Left kidney (tissue), 2 donors: ENCODE data around the gene IBA57. TPM values are rescaled to one million over a fixed set of nuclear protein-coding genes. Genes with fewer than 3 reads are reported as not detected.
"Not testable (repeated sequence)": the region's sequence is repeated elsewhere in the genome, so short reads cannot be mapped to it uniquely, and the experiment has no call there.

Experiments
- DNase-seq: peaks from one replicate; pipeline ENCODE4 v3.0.0-alpha.2; 2013
- polyA plus RNA-seq: library from polyadenylated mRNA; unstranded; fragments of 120-200 nt; gene quantifications from one replicate; pipeline ENCODE4 v1.2.1, GENCODE V29; 2013; ENCODE audit not compliant: insufficient read length

The IBA57 gene
- polyA plus RNA-seq, 1 donor = 5.8 TPM

- no peak for DNase-seq
Observed at GRCh38 chr1:228212415-228212965, 46.9 kb downstream of the IBA57 start.

- peak; percentile 84 for DNase-seq
Observed at GRCh38 chr1:228212966-228213844, 47.6 kb downstream of the IBA57 start.

GRCh38 chr1:228213917-228214808 lies 48.6 kb downstream of the IBA57 start:
- no peak for DNase-seq

DNA sequence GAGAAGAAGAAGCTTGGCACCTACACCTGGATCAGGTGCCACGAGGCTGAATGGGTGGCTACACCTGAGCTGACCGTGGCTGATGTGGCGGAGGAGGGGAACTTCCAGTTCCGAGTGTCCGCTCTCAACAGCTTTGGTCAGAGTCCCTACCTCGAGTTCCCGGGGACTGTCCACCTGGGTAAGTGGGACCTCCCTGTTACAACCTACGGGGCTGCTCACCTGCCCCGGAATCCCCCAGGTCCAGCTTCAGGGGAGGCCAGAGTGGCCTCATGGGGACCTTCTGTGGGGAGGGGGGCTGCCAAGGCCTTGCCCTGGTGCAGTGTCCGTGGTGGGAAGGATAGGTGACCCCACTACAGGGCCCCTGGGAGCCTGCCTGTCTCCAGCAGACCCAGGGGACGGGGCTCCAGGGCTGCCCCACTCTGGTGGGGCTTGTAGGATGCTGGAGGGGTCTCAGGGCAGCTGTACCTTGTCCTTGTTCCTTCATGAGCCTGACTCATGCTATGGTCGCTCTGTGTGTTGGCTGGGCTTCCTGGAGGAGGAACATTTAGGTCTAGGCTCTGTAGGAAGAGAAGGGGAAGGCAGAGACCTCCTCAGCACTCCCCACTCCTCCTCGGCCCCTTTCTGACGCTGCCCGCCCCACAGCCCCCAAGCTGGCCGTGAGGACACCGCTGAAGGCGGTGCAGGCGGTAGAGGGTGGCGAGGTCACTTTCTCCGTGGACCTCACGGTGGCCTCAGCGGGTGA lies 49.5 kb downstream of the IBA57 start:
- no peak for DNase-seq

- no peak for DNase-seq
Observed at GRCh38 chr1:228215663-228216116, 50.1 kb downstream of the IBA57 start.

- no peak for DNase-seq
Observed at GRCh38 chr1:228216371-228217320, 51.0 kb downstream of the IBA57 start.

- no peak for DNase-seq
Observed at GRCh38 chr1:228217551-228218344, 52.1 kb downstream of the IBA57 start.

DNA sequence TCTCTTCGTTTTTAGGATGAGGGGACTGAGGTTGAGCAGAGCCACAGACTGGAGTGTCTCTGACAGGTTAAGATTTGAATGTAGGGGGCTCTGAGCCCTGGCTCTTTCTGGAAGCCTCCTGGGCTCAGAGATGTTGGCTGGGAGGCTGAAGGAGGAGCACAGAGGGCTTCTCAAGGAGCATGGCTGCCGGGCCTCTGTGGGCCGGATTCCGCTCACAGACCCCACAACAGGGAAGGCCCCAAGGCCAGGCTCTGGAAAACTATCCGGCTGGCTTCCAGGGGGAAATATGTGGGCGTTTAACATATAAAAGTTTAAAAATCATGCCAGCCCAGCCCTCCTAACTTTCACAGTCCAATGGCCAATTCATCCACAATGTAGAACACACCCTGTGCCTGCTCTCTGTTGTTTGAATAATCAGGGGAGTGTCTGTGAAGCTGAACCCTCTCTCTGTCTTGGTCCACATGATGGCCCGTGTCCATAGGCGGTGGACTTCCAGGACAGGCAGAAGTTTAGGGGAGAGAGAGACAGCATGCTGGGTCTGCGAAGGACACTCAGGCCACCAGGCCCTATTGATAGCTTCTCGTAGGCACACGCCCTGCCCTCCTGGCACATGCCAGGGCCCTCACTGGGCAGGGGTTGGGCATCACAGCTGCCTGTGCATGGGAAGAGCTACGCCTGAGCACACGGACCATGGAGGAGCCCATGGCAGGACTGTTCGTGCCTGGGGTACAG lies 53.1 kb downstream of the IBA57 start:
- DNase-seq = no peak

- DNase-seq = no peak
Observed at GRCh38 chr1:228219245-228219961, 53.8 kb downstream of the IBA57 start.

DNA sequence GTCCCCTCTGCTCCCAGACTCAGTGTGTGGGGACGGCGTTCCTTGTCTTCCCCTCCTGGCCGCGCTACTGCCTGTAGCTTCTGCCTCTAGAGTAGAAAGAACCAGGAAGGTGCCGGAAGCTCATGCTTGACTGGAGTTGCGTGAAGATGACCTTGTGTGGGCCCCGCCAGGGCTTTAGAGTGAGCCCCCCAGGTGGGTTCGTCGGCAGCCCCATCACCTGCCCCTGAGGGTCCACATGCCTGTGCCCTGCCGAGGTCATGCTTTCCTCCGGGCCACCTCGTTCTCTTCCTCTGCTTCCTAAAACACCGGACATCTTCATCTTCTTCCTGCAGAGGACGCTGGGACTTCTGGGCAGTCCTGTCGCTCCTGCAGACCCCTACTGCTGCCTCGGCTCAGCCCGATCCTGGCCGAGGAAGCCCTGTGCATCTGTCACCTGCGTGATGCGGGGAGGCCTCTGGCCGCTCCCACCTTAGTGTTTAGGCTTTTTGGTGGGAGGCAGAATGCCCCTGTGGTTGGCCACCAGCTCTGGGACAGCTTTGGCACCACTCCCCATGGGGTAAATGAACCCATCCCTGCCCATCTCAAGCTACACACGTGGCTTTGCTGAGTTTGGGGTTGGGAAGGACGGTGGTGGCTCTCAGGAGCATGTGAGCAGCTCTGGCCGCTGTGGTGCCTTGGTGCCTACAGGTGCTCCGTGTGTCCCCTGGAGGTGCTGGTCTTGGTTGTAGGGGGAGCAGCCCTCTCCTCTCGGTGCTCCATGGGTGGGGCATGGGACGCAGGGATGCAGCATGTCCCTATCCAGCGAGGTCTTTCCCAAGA lies 54.6 kb downstream of the IBA57 start:
- no peak for DNase-seq

DNA sequence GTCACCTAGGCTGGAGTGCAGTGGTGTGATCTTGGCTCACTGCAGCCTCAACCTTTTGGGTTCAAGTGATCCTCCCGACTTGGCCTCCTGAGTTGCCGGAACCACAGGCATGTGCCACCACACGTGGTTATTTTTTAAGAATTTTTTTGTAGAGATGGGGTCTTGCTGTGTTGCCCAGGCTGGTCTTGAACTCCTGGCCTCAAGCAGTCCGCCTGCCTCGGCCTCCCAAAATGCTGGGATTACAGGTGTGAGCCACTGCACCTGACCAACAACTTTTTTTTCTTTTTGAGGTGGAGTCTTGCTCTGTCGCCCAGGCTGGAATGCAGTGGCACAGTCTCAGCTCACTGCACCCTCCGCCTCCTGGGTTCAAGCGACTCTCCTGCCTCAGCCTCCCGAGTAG lies 55.5 kb downstream of the IBA57 start:
- DNase-seq = not testable (repeated sequence)

GRCh38 chr1:228222548-228222947 lies 56.9 kb downstream of the IBA57 start:
- no peak for DNase-seq

DNA sequence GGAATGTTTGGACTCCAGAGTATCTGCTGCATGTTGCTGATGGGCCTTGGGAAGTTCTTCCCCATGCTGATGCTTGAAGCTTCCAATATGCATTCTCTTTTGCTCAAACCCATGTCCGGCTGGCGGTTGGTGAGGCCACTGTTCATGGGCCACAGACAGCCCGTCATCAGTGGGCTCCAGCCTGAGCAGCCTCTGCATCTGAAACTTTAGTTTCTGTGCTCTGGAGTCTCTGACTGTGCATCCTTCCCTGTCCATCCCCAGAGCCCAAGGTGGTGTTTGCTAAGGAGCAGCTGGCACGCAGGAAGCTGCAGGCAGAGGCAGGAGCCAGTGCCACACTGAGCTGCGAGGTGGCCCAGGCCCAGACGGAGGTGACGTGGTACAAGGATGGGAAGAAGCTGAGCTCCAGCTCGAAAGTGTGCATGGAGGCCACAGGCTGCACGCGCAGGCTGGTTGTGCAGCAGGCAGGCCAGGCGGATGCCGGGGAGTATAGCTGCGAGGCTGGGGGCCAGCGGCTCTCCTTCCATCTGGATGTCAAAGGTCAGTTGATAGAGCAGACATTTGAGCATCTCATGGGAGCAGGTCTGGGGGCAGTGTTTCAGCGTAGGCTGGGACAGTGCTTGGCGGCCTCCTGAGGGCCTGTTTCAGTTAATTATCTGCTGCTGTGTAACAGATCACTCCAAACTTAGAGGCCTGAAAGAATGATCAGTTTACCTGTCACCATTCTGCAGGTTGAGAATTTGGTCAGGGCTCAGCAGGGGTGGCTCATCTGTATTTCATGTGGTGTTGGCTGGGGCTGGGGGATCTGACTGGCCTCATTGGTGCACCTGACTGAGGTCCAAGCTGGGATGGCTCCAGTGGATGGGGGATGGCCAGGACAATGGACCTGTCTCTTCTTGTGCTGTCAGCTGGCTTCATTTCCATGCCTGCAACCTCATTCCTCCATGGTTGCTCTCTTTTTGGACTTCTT lies 58.9 kb downstream of the IBA57 start:
- no peak for DNase-seq

GRCh38 chr1:228225165-228225710 lies 59.6 kb downstream of the IBA57 start:
- no peak for DNase-seq

DNA sequence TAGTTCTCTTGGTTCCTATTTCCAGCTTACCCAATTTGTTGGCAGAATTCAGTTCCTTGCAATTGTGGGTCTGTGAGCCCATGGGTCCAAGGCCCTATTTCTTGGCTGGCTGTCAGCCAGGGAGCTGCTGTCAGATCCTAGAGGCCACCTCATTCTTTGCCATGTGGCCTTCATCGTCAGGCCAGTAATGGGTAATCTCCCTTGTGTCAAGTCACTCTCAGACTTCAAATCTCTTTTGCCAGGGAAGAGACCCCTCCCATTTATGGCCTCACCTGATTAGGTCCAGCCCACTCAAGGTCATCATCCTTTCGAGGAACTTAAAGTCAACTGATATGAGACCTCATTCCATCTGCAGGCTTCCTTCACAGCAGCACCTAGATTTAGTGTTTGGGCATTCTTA lies 60.1 kb downstream of the IBA57 start:
- DNase-seq = no peak
